Endothelial cell (in vitro differentiated cells): ENCODE results near the gene ELP2. TPM values are rescaled to one million over a fixed set of nuclear protein-coding genes. Genes with fewer than 3 reads are reported as not detected.
"Not testable (repeated sequence)": the region's sequence is repeated elsewhere in the genome, so short reads cannot be mapped to it uniquely, and the experiment has no call there.

Experiments
- DNase-seq: peaks from one replicate; pipeline ENCODE4 v3.0.0; 2021; ENCODE audit warnings: low spot score
- H3K27ac Mint-ChIP-seq: one replicate; pipeline ENCODE4 v1.8.0; 2021; ENCODE audit warnings: mixed read lengths, inconsistent platforms; ENCODE audit not compliant: unreplicated experiment
- H3K27me3 Mint-ChIP-seq: one replicate; pipeline ENCODE4 v1.8.0; 2021; ENCODE audit warnings: mild to moderate bottlenecking, moderate library complexity, mixed read lengths, inconsistent platforms; ENCODE audit not compliant: unreplicated experiment
- H3K36me3 Mint-ChIP-seq: one replicate; pipeline ENCODE4 v1.8.0; 2021; ENCODE audit warnings: mild to moderate bottlenecking, low read depth, mixed read lengths, inconsistent platforms; ENCODE audit not compliant: unreplicated experiment
- H3K4me1 Mint-ChIP-seq: one replicate; pipeline ENCODE4 v1.8.0; 2021; ENCODE audit warnings: mild to moderate bottlenecking, mixed read lengths, inconsistent platforms; ENCODE audit not compliant: unreplicated experiment
- H3K4me3 Mint-ChIP-seq: one replicate; pipeline ENCODE4 v1.8.0; 2021; ENCODE audit warnings: mild to moderate bottlenecking, mixed read lengths, inconsistent platforms; ENCODE audit not compliant: unreplicated experiment
- H3K9me3 Mint-ChIP-seq: one replicate; pipeline ENCODE4 v1.8.0; 2021; ENCODE audit warnings: mixed read lengths, inconsistent platforms; ENCODE audit not compliant: unreplicated experiment
- CTCF ChIP-seq: fragments of 200-600 bp; sonication (generic); IDR thresholded peaks from one replicate; pipeline ENCODE4 v1.5.0; 2021; ENCODE audit warnings: antibody characterized with exemption; ENCODE audit not compliant: unreplicated experiment
- long read RNA-seq: library from polyadenylated mRNA; unstranded; transcript quantifications from one replicate; pipeline ENCODE4 v2.0.0, GENCODE V29; 2020; ENCODE audit not compliant: unreplicated experiment
- total RNA-seq: library from RNA; stranded (reverse); fragmentation: NEBNext Ultra II Directional; extraction: Animal tissue kit (Norgen Biotek cat#: 25700); gene quantifications from one replicate; pipeline ENCODE4 v1.2.1, GENCODE V29; 2021; ENCODE audit not compliant: unreplicated experiment

The ELP2 gene
- 90.5 TPM for total RNA-seq
- long read RNA-seq, full-length matches to known transcripts: 29 of 34 reads
- long read RNA-seq, partial matches to known transcripts: 0 of 34 reads
- long read RNA-seq, other reads (novel, unspliced or antisense): 5 of 34 reads

GRCh38 chr18:36129300-36130038, at the start of gene ELP2, which contains the start of gene SLC39A6:
Gene ELP2, plus strand, starts transcription at chr18:36129899. Its CDS starts 35 bp downstream, at chr18:36129934.
Gene SLC39A6, minus strand, starts transcription at chr18:36129340. Its CDS starts 2,333 bp downstream, at chr18:36127007.
- peak within 1 kb of the TSS; percentile 85 for H3K27ac Mint-ChIP-seq

GRCh38 chr18:36081118-36081517, 48.6 kb upstream of the ELP2 start:
- H3K36me3 Mint-ChIP-seq: peaks cover 12% of the 10 kb centered on the region
- H3K27ac Mint-ChIP-seq, DNase-seq, H3K4me3 Mint-ChIP-seq, H3K9me3 Mint-ChIP-seq, H3K27me3 Mint-ChIP-seq, H3K4me1 Mint-ChIP-seq: not testable (repeated sequence)

More at GRCh38 chr18:36129300-36130038, at the start of gene ELP2, which contains the start of gene SLC39A6:
- Mint-ChIP-seq H3K36me3 (peaks cover 13% of the 10 kb centered on the region), H3K4me3 (peak within 1 kb of the TSS; percentile 97), H3K4me1 (peaks cover 24% of the 10 kb centered on the region), H3K27me3 (peaks cover 7% of the 10 kb centered on the region), H3K9me3 (no peaks in the 10 kb centered on the region)
- no peak for TF ChIP-seq CTCF
- DNase-seq: peak; percentile 97

- TF ChIP-seq CTCF: no peak
- Mint-ChIP-seq H3K4me3 (no peak overlapping the region), H3K4me1 (no peaks in the 10 kb centered on the region), H3K27me3 (peaks cover 4% of the 10 kb centered on the region), H3K36me3 (peaks cover 12% of the 10 kb centered on the region), H3K9me3 (peaks cover 8% of the 10 kb centered on the region), H3K27ac (no peak overlapping the region)
- no peak for DNase-seq
Observed at GRCh38 chr18:36083729-36084128, 46.0 kb upstream of the ELP2 start.

GRCh38 chr18:36085195-36085594, 44.5 kb upstream of the ELP2 start:
- no peak for TF ChIP-seq CTCF
- DNase-seq: no peak
- Mint-ChIP-seq H3K4me1 (no peaks in the 10 kb centered on the region), H3K4me3 (no peak overlapping the region), H3K27ac (no peak overlapping the region), H3K9me3 (peaks cover 8% of the 10 kb centered on the region), H3K27me3 (peaks cover 4% of the 10 kb centered on the region), H3K36me3 (peaks cover 7% of the 10 kb centered on the region)

GRCh38 chr18:36086186-36086585, 43.5 kb upstream of the ELP2 start:
- H3K36me3 Mint-ChIP-seq: peaks cover 7% of the 10 kb centered on the region
- peaks cover 4% of the 10 kb centered on the region for H3K27me3 Mint-ChIP-seq
- H3K27ac Mint-ChIP-seq: no peak overlapping the region
- no peaks in the 10 kb centered on the region for H3K4me1 Mint-ChIP-seq
- no peak for DNase-seq
- H3K9me3 Mint-ChIP-seq: peaks cover 8% of the 10 kb centered on the region
- no peak for TF ChIP-seq CTCF
- H3K4me3 Mint-ChIP-seq: no peak overlapping the region
